Osteoblast (primary cell): ENCODE measurements around the gene CHD6. TPM values are rescaled to one million over a fixed set of nuclear protein-coding genes. Genes with fewer than 3 reads are reported as not detected.

Experiments
- DNase-seq: peaks from one replicate; pipeline ENCODE4 v3.0.0; 2011; ENCODE audit warnings: low spot score, mixed read lengths; ENCODE audit not compliant: insufficient read length; ENCODE audit errors: missing footprints
- H2AFZ ChIP-seq: 2 replicates; pipeline ENCODE4 v1.6.0; 2011; ENCODE audit warnings: mild to moderate bottlenecking, low read length
- H3K27ac ChIP-seq: 2 replicates; pipeline ENCODE4 v1.5.1; 2011; ENCODE audit warnings: mild to moderate bottlenecking, low read depth, low read length, moderate library complexity
- H3K27me3 ChIP-seq: 2 replicates; pipeline ENCODE4 v1.6.0; 2012; ENCODE audit warnings: mild to moderate bottlenecking, control low read depth, inconsistent platforms, low read length, moderate library complexity; ENCODE audit not compliant: insufficient read depth
- H3K36me3 ChIP-seq: 2 replicates; pipeline ENCODE4 v1.5.1; 2011; ENCODE audit warnings: mild to moderate bottlenecking, low read length, control low read depth, moderate library complexity; ENCODE audit not compliant: insufficient read depth
- H3K4me1 ChIP-seq: 2 replicates; pipeline ENCODE4 v1.5.1; 2011; ENCODE audit warnings: mild to moderate bottlenecking, low read length, control low read depth, moderate library complexity; ENCODE audit not compliant: insufficient read depth
- H3K4me2 ChIP-seq: 2 replicates; pipeline ENCODE4 v1.6.0; 2011; ENCODE audit warnings: mild to moderate bottlenecking, low read length; ENCODE audit not compliant: insufficient read depth
- H3K4me3 ChIP-seq: fragments of 200-600 bp; sonication (generic); 3 replicates; pipeline ENCODE4 v1.5.1; 2012; ENCODE audit warnings: mild to moderate bottlenecking, low read length, inconsistent platforms; ENCODE audit not compliant: insufficient read depth
- H3K79me2 ChIP-seq: 2 replicates; pipeline ENCODE4 v1.6.0; 2012; ENCODE audit warnings: mild to moderate bottlenecking, low read length, control low read depth, inconsistent platforms; ENCODE audit not compliant: insufficient read depth
- H3K9me3 ChIP-seq: 2 replicates; pipeline ENCODE4 v1.5.1; 2011; ENCODE audit warnings: low read depth, low read length, control low read depth
- H4K20me1 ChIP-seq: 2 replicates; pipeline ENCODE4 v1.6.0; 2012; ENCODE audit warnings: mild to moderate bottlenecking, low read length, control low read depth; ENCODE audit not compliant: insufficient read depth
- total RNA-seq: library from RNA; depleted of rRNA; stranded (reverse); fragments of >200 nt; gene quantifications from 2 replicates; pipeline ENCODE4 v1.2.3, GENCODE V29; 2012
- TF ChIP-seq, protein P1 (sequence below): IDR thresholded peaks from 2 replicates; pipeline ENCODE4 v1.5.1; 2011; ENCODE audit warnings: mild to moderate bottlenecking, low read depth, low read length, moderate library complexity; ENCODE audit errors: extremely low read depth

Gene CHD6
- total RNA-seq, 1 donor, result 32.2 TPM

DNA sequence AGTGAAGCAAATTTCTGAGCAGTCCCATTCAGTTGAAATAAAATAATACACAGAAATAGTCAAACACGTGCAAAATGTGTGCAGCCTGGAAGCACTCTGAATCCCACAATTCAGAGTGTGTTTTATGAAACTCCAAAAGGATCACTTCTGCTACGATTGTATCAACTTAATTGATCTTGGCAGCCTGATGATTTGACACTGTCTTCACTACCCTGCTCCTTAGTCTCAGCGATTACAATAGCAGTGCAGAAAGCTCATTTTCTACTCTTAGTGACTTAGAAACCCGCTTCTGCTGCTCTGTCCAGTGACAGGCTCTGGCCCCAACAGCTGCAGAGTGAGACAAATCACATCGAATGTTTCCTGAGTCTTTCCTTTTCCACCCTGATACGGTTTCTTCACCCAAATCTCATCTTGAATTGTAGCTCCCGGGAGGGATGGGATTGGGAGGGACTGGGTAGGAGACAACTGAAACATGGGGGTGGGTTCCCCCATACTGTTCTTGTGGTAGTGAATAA is 235.3 kb downstream of the CHD6 start:
- Histone ChIP-seq H3K4me2 (no peak overlapping the region), H4K20me1 (no peaks in the 10 kb centered on the region), H2AFZ (no peak overlapping the region), H3K79me2 (no peaks in the 10 kb centered on the region), H3K27me3 (peaks cover 10% of the 10 kb centered on the region), H3K36me3 (no peaks in the 10 kb centered on the region), H3K4me1 (no peaks in the 10 kb centered on the region), H3K27ac (no peak overlapping the region), H3K9me3 (no peaks in the 10 kb centered on the region), H3K4me3 (no peak overlapping the region)
- TF ChIP-seq, protein P1, sequence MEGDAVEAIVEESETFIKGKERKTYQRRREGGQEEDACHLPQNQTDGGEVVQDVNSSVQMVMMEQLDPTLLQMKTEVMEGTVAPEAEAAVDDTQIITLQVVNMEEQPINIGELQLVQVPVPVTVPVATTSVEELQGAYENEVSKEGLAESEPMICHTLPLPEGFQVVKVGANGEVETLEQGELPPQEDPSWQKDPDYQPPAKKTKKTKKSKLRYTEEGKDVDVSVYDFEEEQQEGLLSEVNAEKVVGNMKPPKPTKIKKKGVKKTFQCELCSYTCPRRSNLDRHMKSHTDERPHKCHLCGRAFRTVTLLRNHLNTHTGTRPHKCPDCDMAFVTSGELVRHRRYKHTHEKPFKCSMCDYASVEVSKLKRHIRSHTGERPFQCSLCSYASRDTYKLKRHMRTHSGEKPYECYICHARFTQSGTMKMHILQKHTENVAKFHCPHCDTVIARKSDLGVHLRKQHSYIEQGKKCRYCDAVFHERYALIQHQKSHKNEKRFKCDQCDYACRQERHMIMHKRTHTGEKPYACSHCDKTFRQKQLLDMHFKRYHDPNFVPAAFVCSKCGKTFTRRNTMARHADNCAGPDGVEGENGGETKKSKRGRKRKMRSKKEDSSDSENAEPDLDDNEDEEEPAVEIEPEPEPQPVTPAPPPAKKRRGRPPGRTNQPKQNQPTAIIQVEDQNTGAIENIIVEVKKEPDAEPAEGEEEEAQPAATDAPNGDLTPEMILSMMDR, result no peak
- DNase-seq, result peak; percentile 36

DNA sequence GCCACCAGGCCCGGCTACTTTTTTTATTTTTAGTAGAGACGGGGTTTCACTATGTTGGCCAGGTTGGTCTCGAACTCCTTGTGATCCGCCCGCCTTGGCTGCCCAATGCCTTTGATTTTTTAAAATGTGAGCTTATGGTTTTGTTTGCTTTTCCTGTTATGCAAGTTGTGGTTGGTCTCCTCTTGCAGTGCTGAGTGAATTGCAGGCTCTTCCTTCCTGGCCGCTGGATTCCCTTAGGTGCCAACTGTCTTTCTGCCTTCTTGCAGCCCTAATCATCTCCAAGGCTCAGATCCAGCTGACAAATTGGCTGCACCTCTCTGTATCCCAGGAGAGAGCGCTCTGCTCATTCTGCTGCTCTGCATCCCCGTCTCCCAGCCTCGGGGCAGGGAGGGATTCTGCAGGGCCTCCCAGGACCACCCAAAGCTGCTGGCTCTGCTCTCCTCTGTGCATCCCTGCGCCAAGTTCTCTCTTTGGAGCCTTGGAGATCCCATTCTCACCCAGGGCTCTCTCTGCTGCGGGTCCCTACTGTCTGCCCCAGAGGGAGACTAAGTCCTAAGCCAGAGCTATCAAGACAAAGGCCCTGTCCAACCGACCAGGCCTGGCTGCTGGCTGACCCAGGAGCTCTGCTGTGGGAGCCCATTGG is 237.5 kb downstream of the CHD6 start:
- no peak overlapping the region for H2AFZ ChIP-seq
- no peaks in the 10 kb centered on the region for H3K36me3 ChIP-seq
- H3K4me1 ChIP-seq, result no peaks in the 10 kb centered on the region
- H3K4me2 ChIP-seq, result no peak overlapping the region
- peak; percentile 35 for DNase-seq
- no peak overlapping the region for H3K4me3 ChIP-seq
- H3K27me3 ChIP-seq, result peaks cover 10% of the 10 kb centered on the region
- H4K20me1 ChIP-seq, result no peaks in the 10 kb centered on the region
- no peaks in the 10 kb centered on the region for H3K9me3 ChIP-seq
- TF ChIP-seq, protein P1, result no peak
- no peaks in the 10 kb centered on the region for H3K79me2 ChIP-seq
- H3K27ac ChIP-seq, result no peak overlapping the region

DNA sequence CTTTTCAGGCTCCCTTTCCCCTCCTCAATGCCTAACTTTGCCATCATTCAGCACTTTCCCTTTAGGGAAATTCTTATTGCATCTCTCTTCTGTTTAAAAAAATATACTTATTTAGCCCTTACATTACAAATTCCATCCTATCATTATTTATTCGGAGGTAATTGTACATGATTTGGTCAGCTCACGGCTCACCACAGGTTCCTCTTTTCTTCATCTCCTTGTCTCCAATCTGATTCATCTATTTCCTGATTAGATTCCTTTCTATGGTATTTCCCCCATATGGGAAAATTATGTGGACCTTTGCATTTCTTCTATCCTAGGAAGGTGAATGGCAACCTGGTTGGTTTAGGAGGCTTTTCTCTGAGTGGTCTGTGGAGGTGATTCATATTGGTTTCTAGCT is 238.6 kb downstream of the CHD6 start:
- H3K4me1 ChIP-seq, result no peaks in the 10 kb centered on the region
- no peaks in the 10 kb centered on the region for H3K79me2 ChIP-seq
- no peak overlapping the region for H3K4me2 ChIP-seq
- peak; percentile 35 for DNase-seq
- no peak overlapping the region for H3K27ac ChIP-seq
- TF ChIP-seq, protein P1, result no peak
- no peaks in the 10 kb centered on the region for H4K20me1 ChIP-seq
- H3K36me3 ChIP-seq, result no peaks in the 10 kb centered on the region
- H2AFZ ChIP-seq, result no peak overlapping the region
- H3K9me3 ChIP-seq, result no peaks in the 10 kb centered on the region
- peaks cover 8% of the 10 kb centered on the region for H3K27me3 ChIP-seq
- no peak overlapping the region for H3K4me3 ChIP-seq

DNA sequence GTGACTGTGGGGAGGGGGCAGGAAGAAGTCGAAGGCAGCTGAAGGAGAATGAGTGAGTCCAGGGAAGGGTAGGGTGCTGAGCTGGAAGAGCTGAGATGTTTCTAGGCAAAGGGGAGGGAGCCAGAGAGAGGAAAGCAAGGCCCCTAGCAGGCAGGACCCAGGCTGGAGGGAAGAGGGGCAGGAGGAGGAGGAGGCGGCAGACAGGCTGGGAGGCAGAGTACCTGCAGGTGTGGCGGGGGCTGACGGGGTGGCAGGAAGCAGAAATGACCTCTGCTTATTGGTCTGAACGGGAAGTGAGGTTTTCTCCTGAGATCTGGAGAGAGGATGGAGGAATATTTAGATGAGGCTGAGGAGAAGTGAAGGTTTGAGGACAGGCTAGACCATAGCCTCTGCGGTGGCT is 240.9 kb downstream of the CHD6 start:
- Histone ChIP-seq H3K4me1 (no peaks in the 10 kb centered on the region), H2AFZ (no peak overlapping the region), H3K27me3 (peaks cover 4% of the 10 kb centered on the region), H3K9me3 (no peaks in the 10 kb centered on the region), H3K79me2 (no peaks in the 10 kb centered on the region), H3K4me2 (no peak overlapping the region), H3K27ac (no peak overlapping the region), H3K36me3 (no peaks in the 10 kb centered on the region), H4K20me1 (no peaks in the 10 kb centered on the region), H3K4me3 (no peak overlapping the region)
- peak; percentile 31 for DNase-seq
- TF ChIP-seq, protein P1, result no peak
